CD4-positive, alpha-beta T cell treated with Interleukin-6 at 100 ng/mL for 8 hours (primary cell): ENCODE measurements around the gene IPO7.
"Not testable (repeated sequence)": the region's sequence is repeated elsewhere in the genome, so short reads cannot be mapped to it uniquely, and the experiment has no call there.

ENCODE experiments used
- DNase-seq: peaks from one replicate; pipeline ENCODE4 v3.0.0-alpha.2; 2020; ENCODE audit warnings: mixed read lengths, low spot score

The IPO7 gene

GRCh38 chr11:9397746-9398680 lies 13.6 kb downstream of the IPO7 start:
- no peak for DNase-seq

- no peak for DNase-seq
Measured at GRCh38 chr11:9399466-9399865, 15.0 kb downstream of the IPO7 start.

- DNase-seq = not testable (repeated sequence)
Measured at GRCh38 chr11:9401884-9402283, 17.4 kb downstream of the IPO7 start.

GRCh38 chr11:9428706-9429105 lies 44.3 kb downstream of the IPO7 start:
- DNase-seq = no peak

- no peak for DNase-seq
Measured at GRCh38 chr11:9438611-9439010, 54.2 kb downstream of the IPO7 start.

GRCh38 chr11:9446230-9446629 lies 61.8 kb downstream of the IPO7 start:
- DNase-seq = no peak

- DNase-seq = no peak
Measured at GRCh38 chr11:9448576-9449352, 64.3 kb downstream of the IPO7 start.

GRCh38 chr11:9452023-9452422 lies 67.6 kb downstream of the IPO7 start:
- DNase-seq = not testable (repeated sequence)

GRCh38 chr11:9455722-9456121 lies 71.3 kb downstream of the IPO7 start:
- no peak for DNase-seq

GRCh38 chr11:9459667-9460321 lies 75.3 kb downstream of the IPO7 start:
- DNase-seq = peak; percentile 14

GRCh38 chr11:9460322-9461062 lies 76.0 kb downstream of the IPO7 start, which contains the start of gene ZNF143:
ZNF143 (plus strand) TSS chr11:9461012; CDS start chr11:9471309, 10,297 bp downstream.
- DNase-seq = peak; percentile 100

- DNase-seq = peak; percentile 65
Measured at GRCh38 chr11:9461063-9461759, 76.8 kb downstream of the IPO7 start.

- peak; percentile 40 for DNase-seq
Measured at GRCh38 chr11:9461760-9462134, 77.3 kb downstream of the IPO7 start.

- DNase-seq = no peak
Measured at GRCh38 chr11:9462172-9462799, 77.8 kb downstream of the IPO7 start.

GRCh38 chr11:9462806-9463537 lies 78.5 kb downstream of the IPO7 start:
- DNase-seq = no peak

GRCh38 chr11:9470765-9471164 lies 86.3 kb downstream of the IPO7 start:
- no peak for DNase-seq

- no peak for DNase-seq
Measured at GRCh38 chr11:9473408-9473807, 89.0 kb downstream of the IPO7 start.

- DNase-seq = no peak
Measured at GRCh38 chr11:9479899-9480298, 95.4 kb downstream of the IPO7 start.

GRCh38 chr11:9489080-9489765 lies 104.8 kb downstream of the IPO7 start:
- DNase-seq = no peak
